ENCODE data around the gene YDJC. TPM values are rescaled to one million over a fixed set of nuclear protein-coding genes. Genes with fewer than 3 reads are reported as not detected.
A peak's percentile ranks its signal among the peaks of the same experiment; 100 is the strongest.
"Not testable (repeated sequence)": the region's sequence is repeated elsewhere in the genome, so short reads cannot be mapped to it uniquely, and the experiment has no call there.

Gene YDJC
- total RNA-seq, 3 donors from 2014 or later: 74.5 to 91.5 (median 91.4) TPM

DNA sequence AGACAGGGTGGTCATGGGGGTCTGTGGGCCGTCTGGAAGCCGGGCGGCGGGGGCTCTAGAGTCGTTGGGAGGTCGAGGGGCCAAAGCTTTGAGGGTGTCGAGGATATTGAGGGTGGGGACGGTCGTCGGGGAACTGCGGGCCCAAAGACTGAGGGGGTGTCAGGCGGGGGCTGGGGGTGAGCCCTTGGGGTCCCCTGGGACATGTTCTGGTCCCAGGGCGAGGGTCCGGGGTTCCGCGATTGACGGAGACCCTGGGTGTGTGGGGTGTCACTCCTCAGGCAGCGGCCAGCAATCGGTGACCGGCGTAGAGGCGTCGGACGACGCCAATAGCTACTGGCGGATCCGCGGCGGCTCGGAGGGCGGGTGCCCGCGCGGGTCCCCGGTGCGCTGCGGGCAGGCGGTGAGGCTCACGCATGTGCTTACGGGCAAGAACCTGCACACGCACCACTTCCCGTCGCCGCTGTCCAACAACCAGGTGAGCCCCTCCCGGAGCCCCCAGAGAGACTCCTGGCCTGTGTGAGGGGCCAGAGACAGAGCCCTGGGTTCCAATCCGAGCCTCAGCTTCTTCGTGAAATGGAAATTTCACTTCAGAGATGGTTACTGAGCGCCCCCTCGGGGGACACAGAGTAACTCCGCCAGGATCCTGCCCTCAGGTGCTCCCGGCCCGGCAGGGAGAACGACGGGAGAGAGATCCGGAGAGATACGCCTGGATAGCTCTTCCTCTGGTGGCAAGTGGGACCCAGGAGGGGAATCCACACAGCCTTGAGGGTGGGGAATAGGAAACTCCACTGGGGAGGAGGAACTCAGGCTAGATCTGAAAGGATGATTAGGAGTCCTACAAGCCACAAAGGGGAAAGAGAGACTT lies 13.0 kb upstream of the YDJC start:
- Mint-ChIP-seq H3K36me3 (ENCODE audit: insufficient read depth) (peaks cover 22% of the 10 kb centered on the region), H3K4me1 (ENCODE audit: low read depth) (peaks cover 28% of the 10 kb centered on the region), H3K4me3 (peak overlapping the region; percentile 91), H3K9me3 (no peaks in the 10 kb centered on the region), H3K27me3 (ENCODE audit: low read depth) (no peaks in the 10 kb centered on the region)
- DNase-seq (peak; percentile 56), ATAC-seq (peak; percentile 7 to 10)

DNA sequence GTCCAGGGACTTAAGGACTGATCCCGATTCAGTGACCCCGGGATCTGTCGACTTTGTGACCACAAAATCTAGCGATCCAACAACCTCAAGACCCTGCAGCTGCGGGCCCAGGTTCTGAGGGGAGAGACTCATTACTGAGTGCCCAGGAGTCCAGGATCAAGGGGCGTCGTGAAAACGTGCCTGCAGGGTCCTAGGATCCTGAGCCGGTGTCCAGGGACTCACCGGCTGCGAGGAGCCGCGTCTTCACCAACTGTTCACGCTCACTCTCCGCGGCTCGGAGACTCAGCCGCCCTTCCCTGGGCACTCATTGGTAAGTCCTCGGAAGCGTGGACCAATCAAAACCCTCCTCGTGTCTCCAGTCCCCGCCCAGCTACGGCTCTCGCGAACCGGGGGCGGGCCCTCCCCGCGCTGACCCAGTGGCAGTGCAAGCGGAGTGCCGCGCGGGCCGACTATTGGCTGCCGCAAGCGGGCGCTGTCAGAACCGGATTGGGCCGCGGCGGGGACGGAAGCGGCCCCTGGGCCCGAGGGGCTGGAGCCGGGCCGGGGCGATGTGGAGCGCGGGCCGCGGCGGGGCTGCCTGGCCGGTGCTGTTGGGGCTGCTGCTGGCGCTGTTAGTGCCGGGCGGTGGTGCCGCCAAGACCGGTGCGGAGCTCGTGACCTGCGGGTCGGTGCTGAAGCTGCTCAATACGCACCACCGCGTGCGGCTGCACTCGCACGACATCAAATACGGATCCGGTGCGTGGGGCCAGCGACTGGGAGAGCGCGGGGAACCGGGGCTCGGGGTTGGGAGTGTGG lies 12.2 kb upstream of the YDJC start, which contains the start of gene SDF2L1:
SDF2L1 (plus strand) TSS at position 514 of the 795 bp plus-strand sequence; CDS start at position 549, 35 bp downstream.
- Mint-ChIP-seq H3K4me1 (ENCODE audit: low read depth) (peaks cover 28% of the 10 kb centered on the region), H3K9me3 (no peaks in the 10 kb centered on the region), H3K4me3 (peak within 1 kb of the TSS; percentile 91), H3K27me3 (ENCODE audit: low read depth) (no peaks in the 10 kb centered on the region), H3K36me3 (ENCODE audit: insufficient read depth) (peaks cover 22% of the 10 kb centered on the region)
- peak; percentile 96 for DNase-seq
- ATAC-seq: peak; percentile 96 to 98

- ATAC-seq (no peak), DNase-seq (no peak)
- Mint-ChIP-seq H3K36me3 (ENCODE audit: insufficient read depth) (peaks cover 17% of the 10 kb centered on the region), H3K27me3 (ENCODE audit: low read depth) (no peaks in the 10 kb centered on the region), H3K4me1 (ENCODE audit: low read depth) (peaks cover 24% of the 10 kb centered on the region), H3K4me3 (peak overlapping the region; percentile 91), H3K9me3 (no peaks in the 10 kb centered on the region)
Observed at GRCh38 chr22:21641417-21641788, 11.6 kb upstream of the YDJC start.

- peak overlapping the region; percentile 91 for H3K4me3 Mint-ChIP-seq
Observed at GRCh38 chr22:21640810-21641209, 11.0 kb upstream of the YDJC start.

DNA sequence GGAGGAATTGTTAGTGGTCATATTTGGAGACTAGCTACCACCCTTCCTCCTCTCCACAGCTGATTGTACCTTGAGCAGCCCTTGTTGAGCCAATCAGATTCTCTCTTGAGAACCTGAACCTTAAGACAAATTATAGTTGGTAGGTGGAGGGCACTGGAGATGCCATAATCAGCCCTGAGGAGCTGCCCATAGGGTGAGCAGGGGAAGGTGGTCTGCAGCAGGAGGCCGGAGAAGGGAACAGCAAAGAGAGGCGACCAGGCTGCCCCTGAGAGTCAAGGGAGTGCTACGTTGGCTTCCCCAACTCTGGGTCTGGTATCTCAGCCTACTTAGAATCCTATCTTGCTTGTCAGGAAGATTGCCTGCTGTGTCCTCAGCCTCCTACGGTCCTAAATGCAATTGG lies 9.5 kb upstream of the YDJC start:
- ATAC-seq: no peak
- H3K9me3 Mint-ChIP-seq: no peaks in the 10 kb centered on the region
- peaks cover 13% of the 10 kb centered on the region for H3K36me3 Mint-ChIP-seq (ENCODE audit: insufficient read depth)
- H3K27me3 Mint-ChIP-seq (ENCODE audit: low read depth): no peaks in the 10 kb centered on the region
- no peak for DNase-seq
- no peak overlapping the region for H3K4me3 Mint-ChIP-seq
- H3K4me1 Mint-ChIP-seq (ENCODE audit: low read depth): peaks cover 22% of the 10 kb centered on the region

More at GRCh38 chr22:21640810-21641209, 11.0 kb upstream of the YDJC start:
- no peaks in the 10 kb centered on the region for H3K9me3 Mint-ChIP-seq
- H3K4me1 Mint-ChIP-seq (ENCODE audit: low read depth): peaks cover 22% of the 10 kb centered on the region
- DNase-seq (no peak), ATAC-seq (no peak)
- H3K27me3 Mint-ChIP-seq (ENCODE audit: low read depth): no peaks in the 10 kb centered on the region
- H3K36me3 Mint-ChIP-seq (ENCODE audit: insufficient read depth): peaks cover 13% of the 10 kb centered on the region

- H3K9me3 Mint-ChIP-seq; H3K27me3 Mint-ChIP-seq (ENCODE audit: low read depth); H3K4me3 Mint-ChIP-seq; DNase-seq; ATAC-seq; H3K36me3 Mint-ChIP-seq (ENCODE audit: insufficient read depth): not testable (repeated sequence)
- H3K4me1 Mint-ChIP-seq (ENCODE audit: low read depth): peaks cover 14% of the 10 kb centered on the region
Observed at GRCh38 chr22:21637450-21637849, 7.6 kb upstream of the YDJC start.

- H3K36me3 Mint-ChIP-seq (ENCODE audit: insufficient read depth): no peaks in the 10 kb centered on the region
- H3K4me1 Mint-ChIP-seq (ENCODE audit: low read depth): peaks cover 14% of the 10 kb centered on the region
- H3K4me3 Mint-ChIP-seq: no peak overlapping the region
- no peak for DNase-seq
- no peaks in the 10 kb centered on the region for H3K9me3 Mint-ChIP-seq
- H3K27me3 Mint-ChIP-seq (ENCODE audit: low read depth): no peaks in the 10 kb centered on the region
- no peak for ATAC-seq
Observed at GRCh38 chr22:21636629-21637218, 6.9 kb upstream of the YDJC start.

GRCh38 chr22:21635771-21636510 lies 6.1 kb upstream of the YDJC start:
- no peaks in the 10 kb centered on the region for H3K36me3 Mint-ChIP-seq (ENCODE audit: insufficient read depth)
- H3K9me3 Mint-ChIP-seq: no peaks in the 10 kb centered on the region
- H3K4me3 Mint-ChIP-seq: no peak overlapping the region
- ATAC-seq: no peak
- no peaks in the 10 kb centered on the region for H3K27me3 Mint-ChIP-seq (ENCODE audit: low read depth)
- peaks cover 9% of the 10 kb centered on the region for H3K4me1 Mint-ChIP-seq (ENCODE audit: low read depth)
- DNase-seq: no peak

DNA sequence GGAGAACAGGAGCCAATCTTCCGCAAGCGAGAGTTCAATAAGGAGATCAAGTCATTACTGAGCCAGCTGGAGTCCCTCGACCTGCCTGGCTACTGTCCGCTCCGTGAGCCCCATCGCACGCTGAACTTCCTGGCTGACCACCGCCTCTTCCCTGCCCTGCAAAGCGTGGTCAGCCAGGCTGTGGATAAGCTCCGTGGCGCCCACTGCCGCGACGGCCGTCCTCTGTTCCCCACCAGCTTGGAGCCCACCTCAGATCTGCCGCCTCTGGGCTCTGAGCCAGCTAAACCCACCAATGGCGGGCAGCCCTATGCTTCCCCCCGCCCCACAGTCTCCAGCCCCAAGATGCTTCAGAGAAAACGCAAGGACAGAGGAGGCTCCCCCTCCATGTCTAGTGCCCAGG lies 5.0 kb upstream of the YDJC start:
- ATAC-seq (no peak), DNase-seq (no peak)
- H3K4me3 Mint-ChIP-seq: no peak overlapping the region

GRCh38 chr22:21634081-21634480 lies 4.3 kb upstream of the YDJC start:
- Mint-ChIP-seq H3K36me3 (ENCODE audit: insufficient read depth) (peaks cover 2% of the 10 kb centered on the region), H3K4me3 (no peak overlapping the region), H3K9me3 (no peaks in the 10 kb centered on the region), H3K4me1 (ENCODE audit: low read depth) (peaks cover 14% of the 10 kb centered on the region), H3K27me3 (ENCODE audit: low read depth) (no peaks in the 10 kb centered on the region)
- no peak for ATAC-seq
- no peak for DNase-seq

More for the DNA sequence above, 5.0 kb upstream of the YDJC start:
- Mint-ChIP-seq H3K4me1 (ENCODE audit: low read depth) (peaks cover 13% of the 10 kb centered on the region), H3K36me3 (ENCODE audit: insufficient read depth) (no peaks in the 10 kb centered on the region), H3K27me3 (ENCODE audit: low read depth) (no peaks in the 10 kb centered on the region), H3K9me3 (no peaks in the 10 kb centered on the region)

DNA sequence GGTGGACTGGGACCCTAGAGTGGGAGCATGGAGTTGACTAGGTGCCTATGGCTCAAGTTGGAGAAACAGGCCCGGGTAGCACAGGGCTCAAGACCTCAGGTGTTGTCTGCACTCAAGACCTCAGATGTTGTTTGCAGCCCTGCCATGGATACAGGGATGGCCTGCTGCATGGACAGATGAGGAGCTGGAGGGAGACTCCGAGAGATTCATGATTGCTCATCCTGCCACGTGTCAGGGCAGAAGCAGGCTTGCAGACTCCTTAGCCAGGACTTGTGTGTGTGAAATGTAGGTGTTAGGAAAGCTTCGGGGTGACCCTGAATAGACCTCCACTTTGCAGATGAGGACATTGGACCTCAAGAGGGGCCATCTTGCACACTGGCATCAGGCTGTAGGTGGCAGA lies 3.7 kb upstream of the YDJC start:
- H3K36me3 Mint-ChIP-seq (ENCODE audit: insufficient read depth): peaks cover 2% of the 10 kb centered on the region
- H3K9me3 Mint-ChIP-seq: no peaks in the 10 kb centered on the region
- H3K4me1 Mint-ChIP-seq (ENCODE audit: low read depth): peaks cover 15% of the 10 kb centered on the region
- no peak for ATAC-seq
- no peak overlapping the region for H3K4me3 Mint-ChIP-seq
- DNase-seq: no peak
- H3K27me3 Mint-ChIP-seq (ENCODE audit: low read depth): no peaks in the 10 kb centered on the region

DNA sequence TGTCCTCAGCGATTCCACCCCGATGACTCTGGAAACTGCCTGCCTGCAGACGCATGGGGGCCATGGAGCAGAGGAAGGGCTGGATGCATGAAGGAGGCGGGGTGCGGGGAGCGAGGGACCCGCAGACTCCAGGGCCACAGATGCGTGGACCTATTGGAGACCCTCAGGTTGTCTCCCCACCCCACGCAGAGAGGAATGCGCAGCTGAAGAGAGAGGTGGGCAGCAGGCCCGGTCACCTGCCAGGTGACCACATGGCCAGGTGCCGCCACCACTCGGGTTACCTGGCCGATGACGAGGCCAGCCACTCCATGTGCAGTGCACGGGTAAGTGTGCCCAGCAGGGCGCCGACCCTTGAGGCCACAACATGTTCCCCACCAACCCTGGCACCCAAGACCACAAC lies 3.1 kb upstream of the YDJC start:
- no peak overlapping the region for H3K4me3 Mint-ChIP-seq

DNA sequence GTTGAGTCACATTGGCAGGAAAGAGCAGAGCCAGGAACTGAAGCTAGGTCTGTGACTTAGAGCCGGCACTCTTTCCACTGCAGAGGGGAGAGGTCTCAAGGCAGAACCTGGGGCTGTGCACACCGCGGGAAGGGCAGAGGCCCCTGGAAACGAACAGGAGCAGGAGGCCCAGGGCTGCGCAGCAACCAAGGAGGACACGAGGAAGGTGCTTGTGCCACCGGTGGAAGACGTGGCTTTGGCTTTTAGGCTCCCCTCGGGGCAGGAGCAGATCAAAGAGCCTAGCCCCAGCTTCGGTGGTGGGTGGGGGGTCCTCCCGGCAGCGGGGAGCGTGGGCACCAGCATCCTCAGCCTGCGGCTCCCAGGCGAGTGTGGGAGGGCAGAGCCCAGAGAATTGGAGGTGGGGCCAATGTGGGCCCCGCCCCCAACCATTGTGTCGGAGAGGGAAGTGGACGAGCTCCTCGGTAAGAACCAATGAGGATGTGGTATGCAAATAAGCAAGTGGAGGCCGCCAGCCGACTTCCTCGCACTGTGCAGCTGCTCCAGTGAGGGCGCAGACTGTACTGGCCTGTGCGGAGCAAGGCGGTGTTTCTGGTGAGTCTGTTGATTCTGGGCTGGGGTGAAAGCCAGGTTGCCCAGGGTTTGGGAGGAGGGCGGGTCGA lies 2.5 kb upstream of the YDJC start, which contains the start of gene CCDC116:
CCDC116 (plus strand) TSS at position 524 of the 659 bp plus-strand sequence. CDS start 422 bp downstream, outside the sequence.
- H3K36me3 Mint-ChIP-seq (ENCODE audit: insufficient read depth): peaks cover 11% of the 10 kb centered on the region
- DNase-seq (peak; percentile 59), ATAC-seq (peak; percentile 12 to 16)
- H3K9me3 Mint-ChIP-seq: no peaks in the 10 kb centered on the region
- H3K27me3 Mint-ChIP-seq (ENCODE audit: low read depth): no peaks in the 10 kb centered on the region
- no peak within 1 kb of the TSS for H3K4me3 Mint-ChIP-seq
- peaks cover 25% of the 10 kb centered on the region for H3K4me1 Mint-ChIP-seq (ENCODE audit: low read depth)

More for the DNA sequence above, 3.1 kb upstream of the YDJC start:
- Mint-ChIP-seq H3K36me3 (ENCODE audit: insufficient read depth) (peaks cover 7% of the 10 kb centered on the region), H3K4me1 (ENCODE audit: low read depth) (peaks cover 20% of the 10 kb centered on the region), H3K9me3 (no peaks in the 10 kb centered on the region), H3K27me3 (ENCODE audit: low read depth) (no peaks in the 10 kb centered on the region)
- ATAC-seq (no peak), DNase-seq (no peak)

Measured in activated T-cell treated with anti-CD3 and anti-CD28 coated beads, Interleukin-2, amount 50 U/mL, for 4 hours (primary cell).